IMR-90 (cell line): ENCODE results near the gene ABHD6. TPM values are rescaled to one million over a fixed set of nuclear protein-coding genes. Genes with fewer than 3 reads are reported as not detected.

Source experiments
- ATAC-seq: fragments of 200-7000 bp; cut with Tn5 transposase; 2 replicates; pipeline ENCODE4 v1.9.1; 2020; ENCODE audit warnings: low read depth, mild to moderate bottlenecking, moderate library complexity
- BruUV-seq: library from RNA; stranded (reverse); fragments of 400-500 nt; replicated peaks from 2 replicates; lab custom pipeline; 2021; lab: Mats Ljungman, UMichigan
- CTCF ChIA-PET: fragments of 300-600 bp; formaldehyde crosslinking; extraction: SDS; loops from one replicate; lab custom pipeline; 2021; ENCODE audit warnings: antibody characterized with exemption; lab: Yijun Ruan, JAX
- POLR2A ChIA-PET: fragments of 300-600 bp; sonication (Branson Sonifier 250); formaldehyde crosslinking; loops from one replicate; lab custom pipeline; 2022; ENCODE audit warnings: antibody characterized with exemption; ENCODE audit not compliant: unreplicated experiment; lab: Charles Lee
- DNase-seq: peaks from one replicate; pipeline ENCODE4 v3.0.0; 2013
- H2AFZ ChIP-seq: replicated peaks from 2 replicates; pipeline ENCODE3; 2013; ENCODE audit warnings: low read length, mild to moderate bottlenecking; ENCODE audit not compliant: poor library complexity
- H2AK5ac ChIP-seq: 2 replicates; pipeline ENCODE4 v1.6.1; 2013; ENCODE audit warnings: low read depth, low read length, inconsistent platforms
- H2AK9ac ChIP-seq: replicated peaks from 2 replicates; pipeline ENCODE3; 2013; ENCODE audit warnings: mild to moderate bottlenecking, low read depth, low read length, moderate library complexity; ENCODE audit not compliant: poor library complexity
- H2BK120ac ChIP-seq: 2 replicates; pipeline ENCODE4 v1.6.1; 2013; ENCODE audit warnings: low read depth, low read length, inconsistent platforms
- H2BK15ac ChIP-seq: 3 replicates; pipeline ENCODE4 v1.6.1; 2013; ENCODE audit warnings: low read depth, low read length, inconsistent platforms
- H2BK20ac ChIP-seq: 2 replicates; pipeline ENCODE4 v1.6.1; 2013; ENCODE audit warnings: low read depth, mild to moderate bottlenecking, inconsistent platforms, low read length, moderate library complexity
- H2BK5ac ChIP-seq: 2 replicates; pipeline ENCODE4 v1.6.1; 2013; ENCODE audit warnings: mild to moderate bottlenecking, low read depth, low read length, inconsistent platforms; ENCODE audit not compliant: poor library complexity, severe bottlenecking
- H3K14ac ChIP-seq: replicated peaks from 2 replicates; pipeline ENCODE4 v1.6.1; 2013; ENCODE audit warnings: low read depth, low read length, inconsistent platforms
- H3K18ac ChIP-seq: 2 replicates; pipeline ENCODE4 v1.6.1; 2013; ENCODE audit warnings: low read depth, low read length, control low read depth
- H3K23ac ChIP-seq: 2 replicates; pipeline ENCODE4 v1.6.1; 2013; ENCODE audit warnings: low read depth, low read length, inconsistent platforms
- H3K27ac ChIP-seq: 2 replicates; pipeline ENCODE4 v1.5.1; 2013; ENCODE audit warnings: mild to moderate bottlenecking, control low read depth, low read length; ENCODE audit not compliant: insufficient read depth
- H3K27me3 ChIP-seq: 2 replicates; pipeline ENCODE4 v1.6.1; 2013; ENCODE audit warnings: low read length; ENCODE audit not compliant: control insufficient read depth, insufficient read depth
- H3K36me3 ChIP-seq: 2 replicates; pipeline ENCODE4 v1.6.1; 2013; ENCODE audit warnings: low read length, mixed read lengths; ENCODE audit not compliant: control insufficient read depth, insufficient read depth
- H3K4ac ChIP-seq: 2 replicates; pipeline ENCODE4 v1.6.1; 2013; ENCODE audit warnings: low read depth, low read length, inconsistent platforms
- H3K4me1 ChIP-seq: 2 replicates; pipeline ENCODE4 v1.6.1; 2013; ENCODE audit warnings: low read length, mixed read lengths; ENCODE audit not compliant: control insufficient read depth, insufficient read depth
- H3K4me2 ChIP-seq: 2 replicates; pipeline ENCODE4 v1.6.1; 2013; ENCODE audit warnings: low read depth, mild to moderate bottlenecking, control low read depth, low read length, moderate library complexity
- H3K4me3 ChIP-seq: 2 replicates; pipeline ENCODE4 v1.5.1; 2013; ENCODE audit warnings: low read depth, mild to moderate bottlenecking, control low read depth, low read length, moderate library complexity; ENCODE audit not compliant: insufficient read depth
- H3K56ac ChIP-seq: 2 replicates; pipeline ENCODE4 v1.6.1; 2013; ENCODE audit warnings: low read length, inconsistent platforms; ENCODE audit not compliant: insufficient read depth; ENCODE audit errors: extremely low read depth
- H3K79me1 ChIP-seq, 2 experiments: 2 replicates each; pipeline ENCODE4 v1.6.1; 2013; ENCODE audit warnings: low read length in 2 of 2, inconsistent platforms in 1 of 2, low read depth in 1 of 2
- H3K9ac ChIP-seq: 2 replicates; pipeline ENCODE4 v1.6.1; 2013; ENCODE audit warnings: low read depth, low read length, control low read depth
- H3K9me1 ChIP-seq: 2 replicates; pipeline ENCODE4 v1.6.1; 2013; ENCODE audit warnings: low read length, inconsistent platforms; ENCODE audit not compliant: insufficient read depth
- H3K9me3 ChIP-seq: 2 replicates; pipeline ENCODE4 v1.6.1; 2013; ENCODE audit warnings: low read length; ENCODE audit not compliant: control insufficient read depth, insufficient read depth
- H4K20me1 ChIP-seq: 2 replicates; pipeline ENCODE4 v1.6.1; 2013; ENCODE audit warnings: low read length, inconsistent platforms; ENCODE audit not compliant: insufficient read depth
- H4K5ac ChIP-seq: 2 replicates; pipeline ENCODE4 v1.6.1; 2013; ENCODE audit warnings: mild to moderate bottlenecking, low read depth, low read length, control low read depth
- H4K8ac ChIP-seq, 2 experiments: 2 replicates each; pipeline ENCODE4 v1.6.1; 2013; ENCODE audit warnings: low read depth in 2 of 2, low read length in 2 of 2, control low read depth in 1 of 2, inconsistent platforms in 1 of 2
- H4K91ac ChIP-seq: 2 replicates; pipeline ENCODE4 v1.6.1; 2013; ENCODE audit warnings: low read depth, low read length, inconsistent platforms; ENCODE audit not compliant: insufficient read depth
- MXI1 ChIP-seq: IDR thresholded peaks from 2 replicates; pipeline ENCODE4 v1.6.1; 2012; ENCODE audit warnings: low read depth, mild to moderate bottlenecking, low read length, moderate library complexity, borderline replicate concordance
- RAD21 ChIP-seq: IDR thresholded peaks from 2 replicates; pipeline ENCODE4 v1.6.1; 2012; ENCODE audit warnings: low read length, improper control_type of control experiment
- RCOR1 ChIP-seq: IDR thresholded peaks from 2 replicates; pipeline ENCODE4 v1.6.1; 2012; ENCODE audit warnings: mild to moderate bottlenecking, low read length, improper control_type of control experiment; ENCODE audit not compliant: insufficient replicate concordance
- WGBS, 2 experiments: methylation state at CpG; one replicate each; pipeline versions ENCODE4 v1.1.5 to v1.1.7; 2013; ENCODE audit warnings: missing lambda C conversion rate in 2 of 2; ENCODE audit not compliant: insufficient read length in 1 of 2; ENCODE audit errors: extremely low coverage in 2 of 2; 5-methylcytosine and 5-hydroxymethylcytosine counted together
- dilution Hi-C: fragments of 300-500 bp; cut with HindIII; formaldehyde crosslinking; loops from one replicate; pipeline ENCODE4 v1.14.3; 2018; ENCODE audit warnings: low sequenced_read_pairs; ENCODE audit not compliant: unreplicated experiment
- in situ Hi-C: fragments of 300-500 bp; cut with MboI; formaldehyde crosslinking; loops from 3 replicates; pipeline ENCODE4 v1.14.3; 2019; ENCODE audit warnings: low sequenced_read_pairs, inconsistent platforms, mixed read lengths
- intact Hi-C: fragments of 100-400 bp; cut with micrococcal nuclease; formaldehyde crosslinking; loops from 2 replicates; pipeline ENCODE4 v1.10.0; 2022
- polyA plus RNA-seq, 3 experiments: library from polyadenylated mRNA; depleted of rRNA; stranded (reverse); fragments of >200 nt; gene quantifications; 2 replicates each; pipeline ENCODE4 v1.2.3, GENCODE V29; 2012; ENCODE audit warnings: low replicate concordance in 1 of 3
- total RNA-seq: library from RNA; depleted of rRNA; stranded (reverse); fragments of >200 nt; gene quantifications from 2 replicates; pipeline ENCODE4 v1.2.3, GENCODE V29; 2012

Gene ABHD6
- total and polyA plus RNA-seq, 2 of the 4 experiments (the other 2 are of a cell fraction): 5.0 to 5.6 TPM

- H4K5ac ChIP-seq: no peak overlapping the region
- intact Hi-C loops: loop anchor here (1.0 to 5.0 kb wide), 4 partner anchors 29 to 254 kb away; partner anchors contain the start of gene FLNB
Observed at GRCh38 chr3:58216496-58217195, 20.9 kb upstream of the ABHD6 start.

More at GRCh38 chr3:58216496-58217195, 20.9 kb upstream of the ABHD6 start:
- BruUV-seq: no TSS peak
- Histone ChIP-seq H4K8ac (no peak overlapping the region), H3K4ac (no peak overlapping the region), H4K20me1 (no peaks in the 10 kb centered on the region), H3K79me1 (no peaks in the 10 kb centered on the region), H3K9me3 (peaks cover 2% of the 10 kb centered on the region; the same call in 1 of the 2 replicates), H2BK15ac (no peak overlapping the region), H3K4me3 (no peak overlapping the region), H3K4me2 (no peak overlapping the region), H2BK120ac (no peak overlapping the region), H3K18ac (no peak overlapping the region), H2BK5ac (no peak overlapping the region), H3K4me1 (peaks cover 2% of the 10 kb centered on the region; the same call in 1 of the 2 replicates), H3K9ac (no peak overlapping the region), H2AK9ac (no peak overlapping the region), H2AFZ (peak overlapping the region; percentile 86), H3K27me3 (peaks cover 20% of the 10 kb centered on the region), H4K91ac (no peak overlapping the region), H3K14ac (no peak overlapping the region), H3K56ac (no peak overlapping the region), H3K9me1 (no peaks in the 10 kb centered on the region), H3K27ac (no peak overlapping the region), H2AK5ac (no peak overlapping the region), H3K36me3 (no peaks in the 10 kb centered on the region), H3K23ac (no peak overlapping the region), H2BK20ac (no peak overlapping the region)
- POLR2A ChIA-PET: no interaction called here
- WGBS, 2 experiments: no CpG with 5 or more reads among the region's 10 CpGs
- dilution Hi-C loops (no loop called here), in situ Hi-C loops (no loop called here)
- TF ChIP-seq MXI1: no peak
- no peak for TF ChIP-seq RCOR1
- no peak for TF ChIP-seq RAD21
- no peak for ATAC-seq
- no peak for DNase-seq
- CTCF ChIA-PET: interaction anchor here (0.5 to 2.2 kb wide), 13 partner anchors 11 to 255 kb away, joined by 3 to 8 read pairs (median 5); partner anchors contain the start of gene ABHD6
